H1 (cell line): ENCODE measurements around the gene LCE1D. TPM values are rescaled to one million over a fixed set of nuclear protein-coding genes. Genes with fewer than 3 reads are reported as not detected.

Experiments used
- CTCF ChIA-PET: fragments of 300-600 bp; sonication (Branson Sonifier 250); formaldehyde crosslinking; loops from one replicate; lab custom pipeline; 2021; ENCODE audit not compliant: partially characterized antibody; lab: Charles Lee
- POLR2A ChIA-PET: fragments of 300-600 bp; sonication (Branson Sonifier 250); formaldehyde crosslinking; loops from one replicate; lab custom pipeline; 2021; ENCODE audit warnings: inconsistent platforms; ENCODE audit not compliant: partially characterized antibody; lab: Charles Lee
- DNase-seq, 2 experiments: peaks; one replicate each; pipeline versions ENCODE4 v3.0.0 to v3.0.0-alpha.2; 2010 to 2022; ENCODE audit warnings: low spot score in 2 of 2, low read depth in 1 of 2, mixed read lengths in 1 of 2
- FAIRE-seq: peaks from 2 replicates; lab custom pipeline; 2011; peaks lifted over from hg19 to GRCh38; lab: Jason Lieb, UNC
- H2AFZ ChIP-seq: 2 replicates; pipeline ENCODE4 v1.8.1; 2012; ENCODE audit warnings: low read length, inconsistent platforms
- H2AK5ac ChIP-seq: 2 replicates; pipeline ENCODE4 v1.6.1; 2013; ENCODE audit warnings: low read depth, low read length
- H2BK120ac ChIP-seq: replicated peaks from 2 replicates; pipeline ENCODE3; 2013; ENCODE audit warnings: low read depth, low read length, inconsistent platforms
- H2BK12ac ChIP-seq: 2 replicates; pipeline ENCODE4 v1.6.1; 2013; ENCODE audit warnings: low read depth, low read length
- H2BK15ac ChIP-seq: 2 replicates; pipeline ENCODE4 v1.6.1; 2013; ENCODE audit warnings: low read length
- H2BK20ac ChIP-seq: 2 replicates; pipeline ENCODE4 v1.6.1; 2013; ENCODE audit warnings: low read length
- H2BK5ac ChIP-seq: 2 replicates; pipeline ENCODE4 v1.6.1; 2013; ENCODE audit warnings: low read depth, low read length
- H3K14ac ChIP-seq: 2 replicates; pipeline ENCODE4 v1.6.1; 2013; ENCODE audit warnings: inconsistent platforms; ENCODE audit not compliant: insufficient read length
- H3K18ac ChIP-seq: 2 replicates; pipeline ENCODE4 v1.6.1; 2013; ENCODE audit warnings: low read length; ENCODE audit errors: extremely low read depth
- H3K23ac ChIP-seq: 2 replicates; pipeline ENCODE4 v1.6.1; 2013; ENCODE audit warnings: inconsistent platforms; ENCODE audit not compliant: insufficient read length
- H3K23me2 ChIP-seq: 2 replicates; pipeline ENCODE4 v1.6.1; 2013; ENCODE audit warnings: low read depth, low read length
- H3K27ac ChIP-seq: 2 replicates; pipeline ENCODE4 v1.6.1; 2011; ENCODE audit warnings: low read depth, low read length, inconsistent platforms
- H3K27me3 ChIP-seq, 4 experiments: replicated peaks in 1 of 4; 1 replicate in 1 of 4; 2 replicates in 3 of 4; pipeline versions ENCODE4 v1.6.1 to v1.8.1; 2011 to 2013; ENCODE audit warnings: low read length in 3 of 4, mild to moderate bottlenecking in 3 of 4, inconsistent platforms in 2 of 4, mixed read lengths in 2 of 4, moderate library complexity in 1 of 4; ENCODE audit not compliant: control insufficient read depth in 3 of 4, insufficient read depth in 3 of 4; ENCODE audit errors: extremely low read depth in 1 of 4
- H3K36me3 ChIP-seq, 4 experiments: 2 replicates each; pipeline versions ENCODE4 v1.6.1 to v1.8.1; 2011 to 2013; ENCODE audit warnings: mild to moderate bottlenecking in 4 of 4, low read length in 3 of 4, moderate library complexity in 2 of 4, control low read depth in 1 of 4, inconsistent platforms in 1 of 4; ENCODE audit not compliant: insufficient read depth in 4 of 4, control insufficient read depth in 2 of 4
- H3K4ac ChIP-seq: replicated peaks from 2 replicates; pipeline ENCODE3; 2013; ENCODE audit warnings: low read length, low read depth, mixed read lengths, inconsistent platforms; ENCODE audit not compliant: insufficient read length
- H3K4me1 ChIP-seq, 4 experiments: replicated peaks in 1 of 4; 1 replicate in 1 of 4; 2 replicates in 3 of 4; pipeline versions ENCODE4 v1.6.1 to v1.8.1; 2011 to 2013; ENCODE audit warnings: low read length in 3 of 4, inconsistent platforms in 2 of 4, mixed read lengths in 1 of 4; ENCODE audit not compliant: insufficient read depth in 4 of 4, control insufficient read depth in 3 of 4
- H3K4me2 ChIP-seq, 2 experiments: 2 replicates each; pipeline versions ENCODE4 v1.6.1 to v1.8.1; 2011 to 2013; ENCODE audit warnings: low read depth in 2 of 2, low read length in 2 of 2, control low read depth in 1 of 2, inconsistent platforms in 1 of 2, mild to moderate bottlenecking in 1 of 2; ENCODE audit not compliant: insufficient read depth in 1 of 2
- H3K4me3 ChIP-seq, 4 experiments: fragments of 200-600, 300-600 bp in 1 of 4; sonication (generic), shearing (Covaris generic), sonication (Bioruptor Twin) in 1 of 4; 2 replicates each; pipeline versions ENCODE4 v1.5.1 to v1.8.1; 2011 to 2016; ENCODE audit warnings: low read length in 4 of 4, low read depth in 3 of 4, control low read depth in 2 of 4, inconsistent platforms in 2 of 4, mild to moderate bottlenecking in 2 of 4, mixed read lengths in 1 of 4, moderate library complexity in 1 of 4; ENCODE audit not compliant: insufficient read depth in 2 of 4; ENCODE audit errors: extremely low read depth in 1 of 4
- H3K56ac ChIP-seq: replicated peaks from 2 replicates; pipeline ENCODE3; 2013; ENCODE audit warnings: low read depth, mild to moderate bottlenecking, mixed read lengths, low read length, inconsistent platforms; ENCODE audit not compliant: insufficient read length
- H3K79me1 ChIP-seq: 2 replicates; pipeline ENCODE4 v1.6.1; 2013; ENCODE audit warnings: low read depth, low read length, control low read depth
- H3K79me2 ChIP-seq, 2 experiments: 2 replicates each; pipeline versions ENCODE4 v1.6.1 to v1.8.1; 2012 to 2013; ENCODE audit warnings: low read length in 2 of 2, mild to moderate bottlenecking in 2 of 2, inconsistent platforms in 1 of 2; ENCODE audit not compliant: insufficient read depth in 2 of 2, control insufficient read depth in 1 of 2
- H3K9ac ChIP-seq, 4 experiments: replicated peaks in 1 of 4; 1 replicate in 1 of 4; 2 replicates in 3 of 4; pipeline versions ENCODE4 v1.6.1 to v1.8.1; 2011 to 2013; ENCODE audit warnings: low read depth in 3 of 4, low read length in 3 of 4, control low read depth in 2 of 4, mild to moderate bottlenecking in 2 of 4, moderate library complexity in 2 of 4, inconsistent platforms in 1 of 4; ENCODE audit errors: extremely low read depth in 1 of 4
- H3K9me3 ChIP-seq, 2 experiments: 2 replicates each; pipeline versions ENCODE4 v1.6.1 to v1.8.1; 2012 to 2013; ENCODE audit warnings: mild to moderate bottlenecking in 2 of 2, moderate library complexity in 2 of 2, control low read depth in 1 of 2, inconsistent platforms in 1 of 2, low read depth in 1 of 2, low read length in 1 of 2, mixed read lengths in 1 of 2; ENCODE audit not compliant: insufficient read depth in 2 of 2
- H4K20me1 ChIP-seq, 2 experiments: replicated peaks in 1 of 2; 2 replicates each; pipeline versions ENCODE3 to v1.8.1; 2011 to 2013; ENCODE audit warnings: inconsistent platforms in 2 of 2, low read length in 2 of 2, mild to moderate bottlenecking in 1 of 2; ENCODE audit not compliant: insufficient read depth in 2 of 2, control insufficient read depth in 1 of 2
- H4K5ac ChIP-seq: 2 replicates; pipeline ENCODE4 v1.6.1; 2013; ENCODE audit warnings: low read length, low read depth, mixed read lengths, inconsistent platforms; ENCODE audit not compliant: insufficient read length
- H4K8ac ChIP-seq: 2 replicates; pipeline ENCODE4 v1.8.0; 2013; ENCODE audit warnings: mild to moderate bottlenecking, moderate library complexity, low read length, inconsistent platforms; ENCODE audit not compliant: insufficient read depth; ENCODE audit errors: extremely low read depth
- H4K91ac ChIP-seq: replicated peaks from 2 replicates; pipeline ENCODE3; 2013; ENCODE audit warnings: low read length, mixed read lengths, inconsistent platforms; ENCODE audit not compliant: insufficient read length
- ASH2L ChIP-seq: fragments of 200-600, 300-600 bp; sonication (generic); IDR thresholded peaks from one replicate; pipeline ENCODE4 v1.7.1; 2017; ENCODE audit warnings: low read length
- CTCF ChIP-seq, 3 experiments: IDR thresholded peaks; 1 replicate in 2 of 3; 2 replicates in 1 of 3; pipeline versions ENCODE4 v1.5.1 to v1.6.1; 2011; ENCODE audit warnings: low read length in 3 of 3, mild to moderate bottlenecking in 3 of 3, inconsistent platforms in 2 of 3, low read depth in 1 of 3, moderate library complexity in 1 of 3; ENCODE audit not compliant: insufficient read depth in 1 of 3; ENCODE audit errors: control extremely low read depth in 1 of 3
- EZH2 ChIP-seq: fragments of 200-600 bp; sonication (generic); IDR thresholded peaks from 2 replicates; pipeline ENCODE4 v1.7.1; 2012; ENCODE audit warnings: low read depth, mild to moderate bottlenecking, moderate library complexity, low read length, inconsistent platforms; ENCODE audit not compliant: severe bottlenecking
- SP2 ChIP-seq: IDR thresholded peaks from 2 replicates; pipeline ENCODE4 v1.6.1; 2012; ENCODE audit warnings: mild to moderate bottlenecking, low read length, inconsistent platforms
- YY1 ChIP-seq: IDR thresholded peaks from 2 replicates; pipeline ENCODE4 v1.6.1; 2011; ENCODE audit warnings: low read depth, mild to moderate bottlenecking, low read length
- WGBS, 2 experiments: shearing (Covaris generic) in 1 of 2; methylation state at CpG; one replicate each; pipeline versions ENCODE4 v1.1.6 to v1.1.7; 2013 to 2015; ENCODE audit warnings: low lambda C conversion rate in 2 of 2, mixed read lengths in 2 of 2, inconsistent platforms in 1 of 2, low coverage in 1 of 2, missing lambda C conversion rate in 1 of 2; ENCODE audit not compliant: insufficient replicate concordance in 2 of 2, insufficient coverage in 1 of 2, insufficient read length in 1 of 2; ENCODE audit errors: extremely low coverage in 1 of 2, missing lambda C conversion rate in 1 of 2; 5-methylcytosine and 5-hydroxymethylcytosine counted together
- polyA plus RNA-seq, 7 experiments: library from polyadenylated mRNA; depleted of rRNA in 3 of 7; stranded (reverse) in 5 of 7; unstranded in 2 of 7; fragments of >200 nt in 5 of 7; fragments of 200-250 nt in 2 of 7; gene quantifications; 1 replicate in 5 of 7; 2 replicates in 1 of 7; 4 replicates in 1 of 7; pipeline versions ENCODE4 v1.2.1 to v1.2.3, GENCODE V29; 2011 to 2013; ENCODE audit warnings: missing spikeins in 2 of 7, mixed read lengths in 2 of 7
- total RNA-seq: library from RNA; stranded (reverse); fragmentation: NEBNext Ultra II Directional; extraction: Animal tissue kit (Norgen Biotek cat#: 25700); gene quantifications from 2 replicates; pipeline ENCODE4 v1.2.1, GENCODE V29; 2021

The LCE1D gene
- total and polyA plus RNA-seq, 2 of the 8 experiments (the other 6 are each of a cell fraction or from before 2014, with no cell fraction given): not detected

GRCh38 chr1:152817309-152817708 is 20.8 kb downstream of the LCE1D start:
- TF ChIP-seq ASH2L (no peak), EZH2 (no peak), YY1 (no peak), SP2 (no peak), CTCF (IDR thresholded peaks at IDR 0.05; ENCODE audit: control extremely low read depth in 1 of 3, insufficient read depth in 1 of 3, low read depth in 1 of 3, low read length in 3 of 3) (no peak)
- Histone ChIP-seq H4K20me1 (no peaks in the 10 kb centered on the region), H3K27me3 (no peaks in the 10 kb centered on the region), H3K56ac (no peak overlapping the region), H2BK120ac (no peak overlapping the region), H2BK20ac (no peak overlapping the region), H3K4me3 (no peak overlapping the region), H2AFZ (no peak overlapping the region), H3K9me3 (peaks cover 40 to 77% of the 10 kb centered on the region in 2 experiments), H3K4ac (no peak overlapping the region), H3K18ac (no peak overlapping the region), H3K4me2 (no peak overlapping the region), H2BK5ac (no peak overlapping the region), H4K8ac (no peak overlapping the region), H2AK5ac (no peak overlapping the region), H2BK15ac (no peak overlapping the region), H3K9ac (no peak overlapping the region), H3K27ac (no peak overlapping the region), H3K36me3 (no peaks in the 10 kb centered on the region), H3K4me1 (no peaks in the 10 kb centered on the region), H4K5ac (no peak overlapping the region), H3K79me2 (no peaks in the 10 kb centered on the region), H3K79me1 (no peaks in the 10 kb centered on the region), H4K91ac (no peak overlapping the region), H3K23ac (no peak overlapping the region), H3K23me2 (no peaks in the 10 kb centered on the region), H2BK12ac (no peak overlapping the region), H3K14ac (no peak overlapping the region)
- POLR2A ChIA-PET: no interaction called here
- WGBS, 2 experiments: 77% methylated on average over 6 of the region's 6 CpGs; no CpG with 5 or more reads in 1 of the 2 experiments
- FAIRE-seq: no peak
- CTCF ChIA-PET: interaction anchor here (1.2 kb wide), 1 partner anchor 53 kb away, joined by 4 read pairs; no protein-coding TSS in a partner anchor
- DNase-seq: no peak
